Central memory CD4-positive, alpha-beta T cell (primary cell): ENCODE measurements around the gene CACNA1G.

Experiments
- DNase-seq: peaks from one replicate; pipeline ENCODE4 v3.0.0; 2022

CACNA1G gene

GRCh38 chr17:50549256-50549941 is 11.1 kb upstream of the CACNA1G start:
- DNase-seq = no peak

GRCh38 chr17:50549969-50550368 is 10.5 kb upstream of the CACNA1G start:
- DNase-seq = no peak

GRCh38 chr17:50550661-50551432 is 9.7 kb upstream of the CACNA1G start:
- no peak for DNase-seq

GRCh38 chr17:50551433-50551815 is 9.1 kb upstream of the CACNA1G start:
- no peak for DNase-seq

GRCh38 chr17:50551884-50552283 is 8.6 kb upstream of the CACNA1G start:
- no peak for DNase-seq

GRCh38 chr17:50554201-50554600 is 6.3 kb upstream of the CACNA1G start:
- DNase-seq = no peak

- DNase-seq = no peak
These were observed 3.7 kb upstream of the CACNA1G start for GRCh38 chr17:50556803-50557202.

GRCh38 chr17:50557630-50558029 is 2.9 kb upstream of the CACNA1G start:
- DNase-seq = no peak

- DNase-seq = no peak
These were observed 2.4 kb upstream of the CACNA1G start for GRCh38 chr17:50558091-50558490.

- DNase-seq = no peak
These were observed 2.0 kb upstream of the CACNA1G start for GRCh38 chr17:50558581-50558940.

GRCh38 chr17:50558941-50559614 is 1.4 kb upstream of the CACNA1G start:
- DNase-seq = no peak

- peak; percentile 16 for DNase-seq
These were observed 786 bp upstream of the CACNA1G start for GRCh38 chr17:50559674-50560184.

GRCh38 chr17:50560931-50561745 is 623 bp downstream of the CACNA1G start:
- DNase-seq = peak; percentile 13

- DNase-seq = no peak
These were observed 1.2 kb downstream of the CACNA1G start for GRCh38 chr17:50561746-50562141.

- no peak for DNase-seq
These were observed 2.0 kb downstream of the CACNA1G start for GRCh38 chr17:50562242-50563091.

- DNase-seq = no peak
These were observed 2.6 kb downstream of the CACNA1G start for GRCh38 chr17:50563092-50563511.

- peak; percentile 21 for DNase-seq
These were observed 4.4 kb downstream of the CACNA1G start for GRCh38 chr17:50564916-50565315.

- peak; percentile 28 for DNase-seq
These were observed 5.2 kb downstream of the CACNA1G start for GRCh38 chr17:50565402-50566350.

GRCh38 chr17:50566886-50567285 is 6.4 kb downstream of the CACNA1G start:
- DNase-seq = no peak

GRCh38 chr17:50568659-50569058 is 8.1 kb downstream of the CACNA1G start:
- no peak for DNase-seq

GRCh38 chr17:50569592-50569991 is 9.1 kb downstream of the CACNA1G start:
- DNase-seq = no peak
